T-helper 1 cell treated with Interleukin-12 subunit alpha and Interleukin-12 subunit beta and Interleukin-4 antibody, amounts not matched to agents 30 ng/mL and 1 ng/mL, for 36 hours (primary cell): Measurements from ENCODE around the gene EFCC1. TPM values are rescaled to one million over a fixed set of nuclear protein-coding genes. Genes with fewer than 3 reads are reported as not detected.
"Not testable (repeated sequence)": the region's sequence is repeated elsewhere in the genome, so short reads cannot be mapped to it uniquely, and the experiment has no call there.

Source experiments
- intact Hi-C: fragments of 100-400 bp; cut with micrococcal nuclease; formaldehyde crosslinking; loops from one replicate; pipeline ENCODE4 v1.15.1; 2024
- total RNA-seq: library from RNA; stranded (reverse); gene quantifications from 2 replicates; pipeline ENCODE4 v1.2.3, GENCODE V29; 2022

Gene EFCC1
- total RNA-seq, 1 donor from 2014 or later: not detected

- intact Hi-C loops: loop anchor here (1.0 to 2.0 kb wide), 3 partner anchors 41 to 74 kb away; partner anchors contain the start of gene CFAP92
Observed at GRCh38 chr3:129068291-129068886, 67.3 kb downstream of the EFCC1 start.

GRCh38 chr3:129069313-129070085, 68.4 kb downstream of the EFCC1 start:
- intact Hi-C loops: loop anchor here (2.0 kb wide), 1 partner anchor 75 kb away; the partner anchor contains the start of gene CFAP92

DNA sequence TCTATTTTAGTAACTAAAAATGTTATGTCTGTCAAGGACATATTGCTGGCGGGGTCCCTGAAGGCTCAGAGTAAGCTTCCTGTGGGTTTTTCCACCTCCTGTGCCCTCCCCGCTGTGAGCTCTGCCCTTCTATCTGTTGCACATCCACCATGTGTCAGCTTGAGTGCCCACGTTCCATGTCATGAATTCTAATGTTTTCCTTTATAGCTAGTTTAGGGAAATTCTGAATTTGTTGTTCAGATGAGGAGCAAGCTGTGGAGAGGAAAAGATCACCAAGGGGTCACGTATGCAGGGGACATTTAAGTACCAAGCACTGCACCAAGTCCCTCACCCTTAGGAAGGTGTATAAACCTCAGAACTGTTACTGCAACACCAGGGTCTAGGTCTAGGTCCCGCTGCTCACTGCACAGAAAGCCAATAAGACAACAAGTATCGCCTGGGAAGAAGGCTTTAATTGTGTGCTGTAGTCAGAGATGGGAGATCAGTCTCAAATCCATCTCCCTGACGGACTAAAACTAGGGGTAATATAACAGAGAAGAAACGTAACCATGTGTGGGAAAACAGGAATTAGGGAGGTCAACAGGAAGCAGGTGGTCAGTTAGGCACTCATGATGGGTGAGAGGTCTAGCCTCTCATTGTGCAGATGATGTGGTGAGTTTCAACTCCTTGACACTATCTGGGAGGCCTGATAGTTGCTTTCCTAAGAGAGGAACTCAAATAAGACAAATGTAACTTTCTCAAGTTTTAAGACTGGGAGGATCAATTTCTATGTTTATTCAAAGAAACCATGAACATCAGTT, 69.2 kb downstream of the EFCC1 start:
- intact Hi-C loops: no loop called here

DNA sequence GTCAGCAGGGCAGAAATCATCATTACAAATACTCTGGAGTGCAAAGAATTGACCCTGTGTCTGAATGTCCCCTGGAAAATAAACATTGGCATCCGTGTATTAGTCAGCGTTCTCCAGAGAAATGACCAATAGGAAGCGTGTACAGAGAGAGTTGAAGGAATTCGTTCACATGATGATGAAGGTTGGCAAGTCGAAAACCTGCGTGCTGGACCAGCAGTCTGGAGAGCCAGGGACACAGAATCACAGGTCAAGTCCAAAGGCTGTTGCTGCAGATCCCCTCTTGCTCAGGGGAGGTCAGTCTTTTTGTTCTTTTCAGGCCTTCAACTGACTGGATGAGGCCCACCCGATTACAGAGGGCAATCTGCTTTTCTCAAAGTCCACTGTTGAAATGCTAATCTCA, 76.1 kb downstream of the EFCC1 start:
- intact Hi-C loops: no loop called here

GRCh38 chr3:129078510-129078909, 77.4 kb downstream of the EFCC1 start:
- intact Hi-C loops: no loop called here

DNA sequence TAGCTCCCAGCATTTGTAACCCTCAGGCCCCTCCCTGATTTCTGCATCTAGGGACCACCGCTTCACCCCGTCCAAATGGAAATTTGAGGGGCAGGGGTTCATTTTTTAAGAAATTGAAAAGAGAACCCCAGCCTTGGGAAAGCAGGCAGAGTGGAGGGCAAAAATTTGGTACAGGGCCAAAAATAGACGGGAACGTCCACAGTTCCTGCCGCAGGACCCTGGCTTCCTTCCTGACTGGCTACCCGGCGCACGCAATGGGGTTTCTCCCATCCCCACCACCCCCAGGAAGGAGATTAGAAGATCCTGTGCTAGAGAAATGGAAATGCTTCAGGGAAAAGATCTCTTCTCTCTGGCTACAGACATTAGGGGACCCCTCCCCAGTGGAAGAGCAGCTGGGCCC, 80.4 kb downstream of the EFCC1 start:
- intact Hi-C loops: no loop called here

- intact Hi-C loops: no loop called here
Observed at GRCh38 chr3:129082026-129082425, 80.9 kb downstream of the EFCC1 start.

DNA sequence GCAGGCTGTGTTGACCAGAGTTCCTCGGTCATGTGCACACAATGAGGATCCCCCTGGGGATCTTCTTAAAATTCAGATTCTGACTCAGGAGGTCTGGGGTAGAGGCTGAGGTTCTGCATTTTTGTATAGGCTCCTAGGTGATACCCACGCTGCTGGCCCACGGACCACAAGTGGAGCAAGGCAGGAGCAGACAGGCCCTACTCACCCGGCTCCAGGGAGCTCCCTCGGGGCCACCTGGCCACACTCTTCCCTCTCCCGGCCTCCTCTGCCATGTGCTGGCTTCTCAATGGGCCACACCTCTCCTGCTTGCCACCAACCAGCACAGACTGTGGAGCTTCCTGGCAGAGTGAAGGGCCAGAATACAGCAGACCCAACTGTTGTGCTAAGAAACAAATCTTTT, 83.4 kb downstream of the EFCC1 start:
- intact Hi-C loops: no loop called here

DNA sequence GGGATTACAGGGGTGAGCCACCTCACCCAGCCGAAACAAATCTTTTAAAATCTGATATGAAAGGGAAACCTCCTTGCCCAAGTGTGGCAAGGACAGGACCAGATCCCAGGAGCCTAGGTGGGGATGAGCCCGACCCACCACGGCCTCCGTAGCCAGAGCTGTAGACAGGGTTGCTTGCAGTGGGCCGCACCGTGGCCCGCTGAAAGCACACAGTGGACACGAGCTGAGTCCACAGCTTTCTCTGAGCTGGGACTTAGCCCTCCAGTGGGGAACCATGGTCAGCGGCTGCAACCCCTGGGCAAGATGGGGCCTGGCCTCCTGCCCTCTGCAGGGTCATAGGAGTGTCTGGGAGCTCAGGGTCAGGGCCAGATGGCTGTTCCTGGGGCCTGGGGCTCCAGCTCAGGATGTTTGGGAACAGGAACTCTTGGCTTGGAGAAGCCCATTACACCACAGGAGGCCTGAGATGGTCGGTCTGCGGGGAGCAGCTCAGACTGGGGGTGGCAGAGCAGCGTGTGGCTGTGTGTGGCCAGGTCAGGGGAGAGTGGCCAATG, 84.1 kb downstream of the EFCC1 start:
- intact Hi-C loops: no loop called here

DNA sequence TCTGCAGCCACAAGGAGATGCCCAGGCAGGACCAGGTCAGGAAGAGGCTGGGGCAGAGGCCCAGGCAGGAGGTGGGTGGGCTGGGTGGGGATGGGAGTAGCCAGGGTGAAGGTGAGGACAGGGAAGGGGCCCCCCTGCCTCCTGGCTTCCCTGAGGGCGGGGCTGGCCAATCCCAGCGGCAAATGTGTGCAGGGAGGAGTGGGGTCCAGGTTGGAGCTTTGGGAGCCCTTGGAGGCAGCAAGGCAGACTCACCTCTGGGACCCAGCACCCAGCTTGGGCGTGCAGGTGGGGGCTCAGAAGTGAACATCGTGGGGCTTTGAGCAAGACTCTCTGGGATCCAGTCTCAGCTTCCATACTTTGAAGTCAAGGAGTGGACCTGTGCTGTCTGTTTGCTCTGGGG, 84.7 kb downstream of the EFCC1 start:
- intact Hi-C loops: no loop called here

DNA sequence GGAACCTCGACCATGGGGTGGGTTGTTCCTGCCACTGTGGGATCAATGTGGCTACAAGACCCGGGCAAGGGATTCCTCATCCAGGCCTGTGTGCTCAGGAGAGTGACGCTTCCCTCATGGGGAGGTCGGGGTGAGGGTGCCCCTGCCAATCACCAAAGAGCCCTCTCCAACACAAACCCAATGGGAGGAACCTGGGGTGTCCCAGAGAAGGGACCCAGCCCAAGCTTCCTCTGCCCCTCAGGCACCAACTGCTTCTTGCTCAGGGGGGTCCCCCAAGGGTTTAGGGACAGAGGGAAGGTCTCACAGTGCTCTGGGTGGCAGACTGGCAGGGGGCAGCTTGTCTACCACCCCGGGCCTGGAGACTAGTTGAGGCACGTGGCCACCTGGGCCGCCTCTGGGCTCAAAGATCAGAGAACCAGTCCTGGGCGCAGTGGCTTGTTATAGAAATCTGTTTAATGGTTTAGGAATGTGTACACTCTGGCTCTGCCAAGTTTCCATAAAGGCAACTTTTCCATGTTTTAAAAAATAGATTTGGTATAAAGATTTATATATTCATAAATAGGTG, 86.1 kb downstream of the EFCC1 start:
- intact Hi-C loops: no loop called here

DNA sequence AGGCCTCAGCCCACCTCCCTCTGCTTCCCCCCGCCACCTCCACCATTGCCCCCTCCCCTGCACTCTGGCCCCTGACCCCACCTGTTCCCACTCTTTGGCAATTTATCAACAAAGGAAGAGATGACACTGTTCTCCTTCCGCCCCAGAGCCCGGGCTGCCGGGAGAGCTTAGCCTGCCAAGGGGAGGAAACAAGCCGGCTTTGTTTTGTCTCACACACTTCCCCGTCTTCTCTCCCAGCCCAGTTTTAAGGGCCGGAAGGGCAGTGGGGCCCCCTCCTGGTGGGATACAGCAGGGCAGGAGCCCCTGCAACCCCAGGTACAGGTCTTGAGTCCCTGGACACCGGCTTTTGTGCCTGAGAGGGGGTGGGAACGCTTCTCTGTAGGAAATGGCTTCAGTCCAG, 86.8 kb downstream of the EFCC1 start:
- intact Hi-C loops: not testable (repeated sequence)

DNA sequence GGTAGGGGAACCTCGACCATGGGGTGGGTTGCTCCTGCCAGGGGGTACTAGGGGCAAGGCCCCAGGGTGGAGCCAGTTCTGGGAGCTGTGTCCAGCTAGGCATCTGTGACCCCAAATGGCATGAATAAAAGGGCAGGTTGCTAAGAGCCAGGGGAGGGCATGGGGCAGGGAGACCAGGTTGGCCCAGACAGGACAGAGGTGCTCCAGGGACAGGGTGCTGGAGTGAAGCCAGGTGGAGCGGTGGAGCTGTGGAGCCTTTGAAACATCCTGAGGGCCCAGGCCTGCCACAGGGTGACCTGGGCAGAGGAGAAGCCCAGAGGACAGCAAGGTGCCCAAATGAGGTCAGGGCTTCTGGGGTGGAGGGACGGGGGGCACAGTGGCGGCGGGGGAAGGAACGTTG, 87.2 kb downstream of the EFCC1 start:
- intact Hi-C loops: not testable (repeated sequence)

Other genes starting within 250 kb of the EFCC1 start
- gene ACAD9, start 121.7 kb upstream of the EFCC1 start, total RNA-seq: 59.7 and 62.1 TPM in 2 replicates
- gene CFAP92, start 7.2 kb upstream of the EFCC1 start, total RNA-seq: not detected in 2 replicates
- gene GP9, start 59.5 kb downstream of the EFCC1 start, total RNA-seq: not detected in 2 replicates
- 64.3 and 66.8 TPM in 2 replicates for gene RAB43, start 120.5 kb downstream of the EFCC1 start, total RNA-seq
- 66.5 and 68.5 TPM in 2 replicates for gene ISY1, start 159.8 kb downstream of the EFCC1 start, total RNA-seq
- gene CNBP, start 182.6 kb downstream of the EFCC1 start, total RNA-seq: 311 and 330 TPM in 2 replicates
- gene COPG1, start 248.3 kb downstream of the EFCC1 start, total RNA-seq: 184 and 187 TPM in 2 replicates